HepG2 (cell line): Measurements from ENCODE around the gene CXXC5. TPM values are rescaled to one million over a fixed set of nuclear protein-coding genes. Genes with fewer than 3 reads are reported as not detected.

Source experiments
- BHLHE40 ChIP-seq: IDR thresholded peaks from 2 replicates; pipeline ENCODE4 v1.6.1; 2011; ENCODE audit warnings: low read length, improper control_type of control experiment
- CBX5 ChIP-seq: sonication (generic); formaldehyde crosslinking; IDR thresholded peaks from 2 replicates; pipeline ENCODE4 v1.4.0; 2020; ENCODE audit warnings: missing genetic modification reagents, borderline replicate concordance
- FOXJ3 ChIP-seq: sonication (generic); formaldehyde crosslinking; IDR thresholded peaks from 2 replicates; pipeline ENCODE4 v1.4.0; 2020; ENCODE audit warnings: missing genetic modification reagents, mild to moderate bottlenecking, borderline replicate concordance
- FOXK1 ChIP-seq: sonication (generic); formaldehyde crosslinking; IDR thresholded peaks from 2 replicates; pipeline ENCODE4 v1.4.0; 2020; ENCODE audit warnings: low read depth, missing genetic modification reagents, borderline replicate concordance
- FOXK2 ChIP-seq: fragments of 450-650 bp; IDR thresholded peaks from 2 replicates; pipeline ENCODE4 v1.6.1; 2016
- GLMP ChIP-seq: sonication (generic); formaldehyde crosslinking; IDR thresholded peaks from 2 replicates; pipeline ENCODE4 v1.9.0; 2021; ENCODE audit warnings: missing genetic modification reagents, mild to moderate bottlenecking, borderline replicate concordance
- GRHL1 ChIP-seq: sonication (generic); formaldehyde crosslinking; conservative IDR thresholded peaks from 2 replicates; pipeline ENCODE4 v1.8.0; 2022; ENCODE audit warnings: missing genetic modification reagents
- HDAC1 ChIP-seq: sonication (generic); formaldehyde crosslinking; IDR thresholded peaks from 2 replicates; pipeline ENCODE4 v1.5.1; 2020; ENCODE audit warnings: mild to moderate bottlenecking, missing genetic modification reagents
- KDM3A ChIP-seq: IDR thresholded peaks from 2 replicates; pipeline ENCODE4 v1.6.1; 2018; ENCODE audit warnings: low read depth, missing compliant biosample characterization
- MIXL1 ChIP-seq: IDR thresholded peaks from 2 replicates; pipeline ENCODE4 v1.6.1; 2016
- ONECUT2 ChIP-seq: sonication (generic); formaldehyde crosslinking; IDR thresholded peaks from 2 replicates; pipeline ENCODE4 v1.4.0; 2020; ENCODE audit warnings: missing genetic modification reagents
- PITX1 ChIP-seq: sonication (generic); formaldehyde crosslinking; IDR thresholded peaks from 2 replicates; pipeline ENCODE4 v1.5.1; 2020; ENCODE audit warnings: mild to moderate bottlenecking, missing genetic modification reagents
- PRDM4 ChIP-seq: sonication (generic); formaldehyde crosslinking; IDR thresholded peaks from 2 replicates; pipeline ENCODE4 v1.9.0; 2021; ENCODE audit warnings: missing genetic modification reagents, borderline replicate concordance
- REXO4 ChIP-seq: sonication (generic); formaldehyde crosslinking; IDR thresholded peaks from 2 replicates; pipeline ENCODE4 v1.8.0; 2022; ENCODE audit warnings: missing genetic modification reagents, mild to moderate bottlenecking, borderline replicate concordance
- SIN3B ChIP-seq: fragments of 150-350 bp; IDR thresholded peaks from 2 replicates; pipeline ENCODE4 v1.6.1; 2014; ENCODE audit warnings: low read length
- SOX13 ChIP-seq, 3 experiments: fragments of 450-650 bp in 1 of 3; sonication (generic) in 1 of 3; formaldehyde crosslinking in 1 of 3; IDR thresholded peaks in 2 of 3; conservative IDR thresholded peaks in 1 of 3; 2 replicates each; pipeline versions ENCODE4 v1.5.0 to v1.6.1; 2016 to 2020; ENCODE audit warnings: antibody characterized with exemption in 1 of 3, mild to moderate bottlenecking in 1 of 3, missing compliant biosample characterization in 1 of 3, missing genetic modification reagents in 1 of 3, moderate library complexity in 1 of 3
- THYN1 ChIP-seq: sonication (generic); formaldehyde crosslinking; IDR thresholded peaks from 2 replicates; pipeline ENCODE4 v1.8.1; 2023; ENCODE audit warnings: low read depth, mild to moderate bottlenecking, moderate library complexity, missing genetic modification reagents, borderline replicate concordance
- ZNF234 ChIP-seq: sonication (generic); formaldehyde crosslinking; conservative IDR thresholded peaks from 2 replicates; pipeline ENCODE4 v1.5.1; 2020; ENCODE audit warnings: mild to moderate bottlenecking, missing genetic modification reagents
- ZNF329 ChIP-seq: sonication (generic); formaldehyde crosslinking; IDR thresholded peaks from 2 replicates; pipeline ENCODE4 v1.9.0; 2021; ENCODE audit warnings: low read depth, mild to moderate bottlenecking, missing genetic modification reagents
- ZNF331 ChIP-seq: sonication (generic); formaldehyde crosslinking; IDR thresholded peaks from 2 replicates; pipeline ENCODE4 v1.4.0; 2020; ENCODE audit warnings: missing genetic modification reagents
- ZNF598 ChIP-seq: sonication (generic); formaldehyde crosslinking; IDR thresholded peaks from 2 replicates; pipeline ENCODE4 v1.5.1; 2020; ENCODE audit warnings: mild to moderate bottlenecking, missing genetic modification reagents, borderline replicate concordance
- ZNF710 ChIP-seq: sonication (generic); formaldehyde crosslinking; IDR thresholded peaks from 2 replicates; pipeline ENCODE4 v1.5.0; 2020; ENCODE audit warnings: mild to moderate bottlenecking, missing genetic modification reagents, borderline replicate concordance
- polyA plus RNA-seq, 8 experiments: library from polyadenylated mRNA; depleted of rRNA in 3 of 8; stranded (reverse) in 7 of 8; unstranded in 1 of 8; fragments of >200 nt; fragmentation: Illumina TruSeq in 4 of 8; extraction: Trizol in 4 of 8; gene quantifications; 2 replicates each; pipeline versions ENCODE4 v1.2.1 to v1.2.3, GENCODE V29; 2011 to 2016; ENCODE audit warnings: low read depth in 4 of 8, missing spikeins in 1 of 8, mixed read lengths in 1 of 8; ENCODE audit not compliant: insufficient read depth in 1 of 8
- total RNA-seq, 5 experiments: library from RNA; depleted of rRNA; stranded (reverse); fragments of >200 nt; fragmentation: Illumina TruSeq; extraction: Trizol; gene quantifications; 2 replicates each; pipeline ENCODE4 v1.2.3, GENCODE V29; 2016; ENCODE audit warnings: low read depth in 1 of 5

The CXXC5 gene
- total and polyA plus RNA-seq, 2 of the 13 experiments (the other 11 are each of a cell fraction or from before 2014, with no cell fraction given): 32.3 to 33.0 TPM

GRCh38 chr5:139708877-139709581, 60.9 kb downstream of the CXXC5 start (continued):
- TF ChIP-seq REXO4 (CRISPR knock-in tag) (no peak), HDAC1 (CRISPR knock-in tag) (no peak; the same call in 1 of the 2 replicates), PITX1 (CRISPR knock-in tag) (no peak), FOXK1 (CRISPR knock-in tag) (peak; percentile 18; the same call in 1 of the 2 replicates), GLMP (CRISPR knock-in tag) (no peak), BHLHE40 (no peak), KDM3A (CRISPR knock-in tag) (no peak), FOXJ3 (CRISPR knock-in tag) (no peak), CBX5 (CRISPR knock-in tag) (peak; percentile 27; the same call in 1 of the 2 replicates), SOX13 (IDR thresholded peaks at IDR 0.05) (no peak), SOX13 (CRISPR knock-in tag; conservative IDR thresholded peaks at IDR 0.05 in 1 of 2, IDR thresholded peaks at IDR 0.05 in 1 of 2) (peak in 1 of 2 experiments; percentile 37; a peak in 1 of 4 replicates), ZNF329 (CRISPR knock-in tag) (no peak), ZNF598 (CRISPR knock-in tag) (no peak), SIN3B (no peak), ONECUT2 (CRISPR knock-in tag) (no peak), ZNF234 (CRISPR knock-in tag) (no peak), PRDM4 (no peak), GRHL1 (CRISPR knock-in tag) (no peak), THYN1 (no peak), ZNF710 (CRISPR knock-in tag) (0 out of 2 replicates have a peak, but pooled peaks have one; percentile 1), FOXK2 (no peak), ZNF331 (CRISPR knock-in tag) (no peak), MIXL1 (no peak)
